AG10803 (cell line): Measurements from ENCODE around the gene NSMCE3.

Experiments
- DNase-seq: peaks from one replicate; pipeline ENCODE4 v3.0.0; 2010; ENCODE audit warnings: low read depth
- H3K4me3 ChIP-seq: 2 replicates; pipeline ENCODE4 v1.5.1; 2011; ENCODE audit warnings: mild to moderate bottlenecking, low read length, control low read depth
- TF ChIP-seq, protein P1 (sequence below): conservative IDR thresholded peaks from 2 replicates; pipeline ENCODE4 v1.5.1; 2011; ENCODE audit warnings: mild to moderate bottlenecking, low read length, control low read depth, inconsistent platforms

NSMCE3 gene

DNA sequence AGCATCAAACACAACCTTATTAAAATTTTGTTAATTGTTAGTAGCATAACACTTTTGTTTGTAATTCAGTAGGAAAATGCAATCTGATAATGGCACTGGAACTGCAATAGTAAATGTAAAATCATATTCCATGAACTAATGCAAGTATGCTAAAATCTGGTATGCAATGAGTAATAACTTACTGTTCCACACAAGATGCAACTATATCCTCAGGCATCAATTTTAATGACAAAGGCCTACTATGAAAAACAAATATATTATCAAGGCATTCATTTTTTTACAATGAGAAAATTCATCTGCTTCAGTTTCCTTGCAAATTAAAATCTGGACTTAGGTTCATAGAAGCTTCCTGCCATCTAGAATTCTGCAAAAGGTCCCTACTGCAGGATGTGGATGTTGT is 1.4 kb upstream of the NSMCE3 start:
- peak; percentile 21 for DNase-seq
- TF ChIP-seq, protein P1, sequence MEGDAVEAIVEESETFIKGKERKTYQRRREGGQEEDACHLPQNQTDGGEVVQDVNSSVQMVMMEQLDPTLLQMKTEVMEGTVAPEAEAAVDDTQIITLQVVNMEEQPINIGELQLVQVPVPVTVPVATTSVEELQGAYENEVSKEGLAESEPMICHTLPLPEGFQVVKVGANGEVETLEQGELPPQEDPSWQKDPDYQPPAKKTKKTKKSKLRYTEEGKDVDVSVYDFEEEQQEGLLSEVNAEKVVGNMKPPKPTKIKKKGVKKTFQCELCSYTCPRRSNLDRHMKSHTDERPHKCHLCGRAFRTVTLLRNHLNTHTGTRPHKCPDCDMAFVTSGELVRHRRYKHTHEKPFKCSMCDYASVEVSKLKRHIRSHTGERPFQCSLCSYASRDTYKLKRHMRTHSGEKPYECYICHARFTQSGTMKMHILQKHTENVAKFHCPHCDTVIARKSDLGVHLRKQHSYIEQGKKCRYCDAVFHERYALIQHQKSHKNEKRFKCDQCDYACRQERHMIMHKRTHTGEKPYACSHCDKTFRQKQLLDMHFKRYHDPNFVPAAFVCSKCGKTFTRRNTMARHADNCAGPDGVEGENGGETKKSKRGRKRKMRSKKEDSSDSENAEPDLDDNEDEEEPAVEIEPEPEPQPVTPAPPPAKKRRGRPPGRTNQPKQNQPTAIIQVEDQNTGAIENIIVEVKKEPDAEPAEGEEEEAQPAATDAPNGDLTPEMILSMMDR, result no peak
- H3K4me3 ChIP-seq, result no peak overlapping the region

DNA sequence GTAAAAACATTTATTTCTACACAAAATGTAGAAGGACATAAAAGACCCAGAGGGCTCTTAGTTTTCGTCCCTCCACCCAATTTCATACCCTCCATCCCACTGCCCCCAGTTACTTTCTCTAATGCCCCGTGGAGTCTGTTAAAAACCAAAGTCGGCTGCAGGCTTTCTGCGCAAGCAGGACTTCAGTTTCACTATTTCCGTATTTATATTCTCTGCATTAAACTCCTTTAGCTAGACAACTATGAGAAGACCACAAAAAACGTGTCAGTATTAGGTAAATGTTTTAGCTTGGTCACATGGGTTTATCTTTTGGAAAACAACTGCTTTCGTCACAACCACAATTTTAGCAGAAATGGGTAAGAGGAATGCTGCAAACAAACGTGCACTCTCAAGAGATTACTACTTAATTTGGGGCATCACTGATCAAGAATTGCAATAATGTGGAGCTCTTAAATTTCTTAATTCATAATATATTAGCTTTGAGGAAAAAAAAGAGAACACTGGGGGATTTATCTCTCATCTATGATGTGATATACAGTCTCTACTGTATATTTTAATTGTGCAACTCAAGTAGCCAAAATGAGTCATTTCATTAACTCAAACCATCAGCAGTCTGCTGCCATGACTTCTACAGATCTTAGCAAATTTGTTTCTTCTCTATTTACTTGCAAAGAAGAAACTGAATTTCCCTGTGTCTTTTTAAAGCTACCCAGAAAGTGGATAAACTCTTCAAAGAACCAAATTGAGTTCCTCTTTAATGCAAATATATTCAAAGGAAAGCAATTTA is 740 bp upstream of the NSMCE3 start:
- peak; percentile 75 for DNase-seq
- H3K4me3 ChIP-seq, result peak overlapping the region; percentile 86
- TF ChIP-seq, protein P1, result no peak

DNA sequence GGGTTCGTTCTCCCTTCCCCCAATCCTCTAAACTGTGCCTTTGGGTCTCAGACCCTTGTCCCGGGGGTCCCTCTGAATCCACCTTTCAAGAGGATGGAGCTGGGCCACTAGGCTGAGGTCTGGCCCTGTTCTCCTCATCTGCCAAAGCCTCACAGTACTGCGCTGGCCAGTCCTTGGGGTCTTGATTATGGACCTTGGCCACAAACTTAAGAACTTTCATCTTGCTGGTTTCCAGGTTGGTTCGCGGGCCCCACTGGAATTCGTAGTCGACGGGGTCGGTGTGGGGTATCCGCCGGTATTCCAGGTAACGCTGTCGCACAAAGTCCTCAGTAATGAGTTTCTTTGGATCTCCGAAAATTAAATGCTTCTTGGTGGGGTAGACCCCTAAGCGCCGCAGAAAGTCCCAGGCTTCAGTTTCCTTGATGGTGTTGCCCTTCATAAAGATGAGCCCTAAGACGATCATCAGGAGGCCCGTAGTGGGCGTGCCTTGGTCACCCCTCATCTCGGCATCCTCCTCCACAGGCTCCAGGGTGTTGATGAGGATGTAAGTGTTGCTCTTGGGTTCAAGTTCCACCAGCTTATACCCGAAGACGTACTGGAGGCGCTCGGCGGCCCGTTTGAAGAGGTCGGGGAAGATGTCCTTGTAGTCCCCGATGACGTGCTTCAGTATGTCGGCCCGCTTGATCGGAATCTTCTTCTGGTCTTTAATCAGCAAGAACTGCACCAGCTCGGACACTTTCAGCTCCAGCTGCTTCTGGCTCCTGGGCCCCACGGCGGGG is 727 bp downstream of the NSMCE3 start:
- TF ChIP-seq, protein P1, result no peak

DNA sequence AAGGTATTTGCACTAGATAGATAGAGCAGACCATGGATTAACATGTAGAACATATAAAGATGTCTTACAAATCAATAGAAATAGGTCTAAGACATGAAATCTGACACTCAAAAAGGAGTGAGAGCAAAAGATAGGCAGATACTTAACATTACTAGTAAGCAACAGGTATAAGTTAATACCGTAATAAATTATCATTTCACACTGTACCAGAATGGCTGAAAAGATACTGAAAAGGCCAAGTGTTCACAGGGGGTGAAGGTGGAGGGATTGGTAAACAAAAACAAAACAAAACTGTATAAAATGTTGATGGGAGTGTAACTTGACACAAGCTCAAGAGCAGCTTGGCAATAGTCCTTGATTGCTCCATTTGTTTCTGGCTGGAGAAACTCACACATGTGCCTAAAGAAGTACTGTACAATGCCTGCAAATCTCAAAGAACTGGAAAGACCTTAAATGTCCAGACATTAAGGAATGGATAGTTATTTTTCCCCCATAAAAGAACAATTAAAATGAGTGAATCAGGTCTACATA is 3.5 kb downstream of the NSMCE3 start:
- DNase-seq, result peak; percentile 22
- TF ChIP-seq, protein P1, result no peak
- no peak overlapping the region for H3K4me3 ChIP-seq

More for the DNA sequence above, 727 bp downstream of the NSMCE3 start:
- H3K4me3 ChIP-seq, result peak overlapping the region; percentile 86
- peak; percentile 27 for DNase-seq

DNA sequence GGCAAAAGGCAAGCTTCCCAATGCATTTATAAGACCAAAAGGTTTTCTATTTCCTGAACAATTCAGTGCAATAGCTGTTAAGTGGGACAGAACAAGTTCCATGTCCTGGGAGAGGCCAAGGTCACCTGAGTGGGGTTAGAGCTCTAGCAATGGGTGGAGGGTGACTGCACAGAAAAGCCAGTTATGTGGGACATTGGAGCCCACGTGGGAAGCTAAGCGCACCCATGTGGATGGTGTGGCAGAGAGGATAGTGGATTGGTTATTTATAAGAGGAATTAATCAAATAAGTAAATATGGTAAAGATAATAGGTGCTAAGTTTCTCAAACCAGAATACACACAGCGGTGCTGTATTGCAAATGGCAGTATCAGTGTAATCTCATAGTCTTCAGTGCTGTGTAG is 6.3 kb downstream of the NSMCE3 start:
- no peak for DNase-seq
- TF ChIP-seq, protein P1, result no peak
- H3K4me3 ChIP-seq, result no peak overlapping the region

DNA sequence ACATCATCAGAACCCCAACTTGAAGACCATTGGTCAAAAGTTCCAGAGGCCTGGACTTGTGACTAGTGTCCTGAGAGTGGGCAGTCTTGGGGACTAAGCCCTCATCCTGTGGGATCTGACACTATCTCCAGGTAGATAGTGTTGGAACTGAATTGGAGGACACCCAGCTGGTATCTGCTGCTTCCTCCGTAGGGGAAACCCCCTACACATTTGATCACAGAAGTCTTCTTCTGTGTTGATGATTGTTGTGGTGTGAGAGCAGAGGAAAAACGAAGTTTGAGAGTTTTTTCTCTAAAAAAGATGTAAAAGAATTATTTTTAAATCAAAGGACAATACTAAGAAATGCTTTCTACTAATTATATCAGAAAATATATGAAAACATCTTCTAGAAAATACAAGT is 6.9 kb downstream of the NSMCE3 start:
- DNase-seq, result no peak
- TF ChIP-seq, protein P1, result no peak
- H3K4me3 ChIP-seq, result no peak overlapping the region
